Fibroblast of skin of left biceps (primary cell): ENCODE results near the gene DHX29.

ENCODE experiments used
- DNase-seq, 2 experiments: peaks; one replicate each; pipeline ENCODE4 v3.0.0-alpha.2; 2013; ENCODE audit warnings: low read depth in 2 of 2

The DHX29 gene

GRCh38 chr5:55232271-55232984 lies 75.1 kb downstream of the DHX29 start:
- no peak for DNase-seq

DNA sequence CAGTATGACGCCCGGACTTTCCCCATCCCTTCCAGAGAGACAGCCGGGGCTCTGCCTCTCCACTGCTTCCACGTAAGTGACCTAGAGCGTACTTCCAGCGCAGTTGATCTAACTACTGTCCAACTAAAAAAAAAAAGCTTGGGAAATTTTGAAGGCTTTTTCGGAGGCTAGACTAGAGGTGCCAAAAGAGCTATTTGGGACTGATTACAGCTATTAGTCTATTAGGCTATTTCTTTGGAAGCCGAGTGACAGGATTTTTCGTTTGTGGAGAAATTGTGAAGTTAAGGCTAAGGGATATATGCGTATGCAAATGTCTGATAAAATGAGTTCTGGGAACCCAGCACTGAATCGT lies 75.6 kb downstream of the DHX29 start:
- no peak for DNase-seq

DNA sequence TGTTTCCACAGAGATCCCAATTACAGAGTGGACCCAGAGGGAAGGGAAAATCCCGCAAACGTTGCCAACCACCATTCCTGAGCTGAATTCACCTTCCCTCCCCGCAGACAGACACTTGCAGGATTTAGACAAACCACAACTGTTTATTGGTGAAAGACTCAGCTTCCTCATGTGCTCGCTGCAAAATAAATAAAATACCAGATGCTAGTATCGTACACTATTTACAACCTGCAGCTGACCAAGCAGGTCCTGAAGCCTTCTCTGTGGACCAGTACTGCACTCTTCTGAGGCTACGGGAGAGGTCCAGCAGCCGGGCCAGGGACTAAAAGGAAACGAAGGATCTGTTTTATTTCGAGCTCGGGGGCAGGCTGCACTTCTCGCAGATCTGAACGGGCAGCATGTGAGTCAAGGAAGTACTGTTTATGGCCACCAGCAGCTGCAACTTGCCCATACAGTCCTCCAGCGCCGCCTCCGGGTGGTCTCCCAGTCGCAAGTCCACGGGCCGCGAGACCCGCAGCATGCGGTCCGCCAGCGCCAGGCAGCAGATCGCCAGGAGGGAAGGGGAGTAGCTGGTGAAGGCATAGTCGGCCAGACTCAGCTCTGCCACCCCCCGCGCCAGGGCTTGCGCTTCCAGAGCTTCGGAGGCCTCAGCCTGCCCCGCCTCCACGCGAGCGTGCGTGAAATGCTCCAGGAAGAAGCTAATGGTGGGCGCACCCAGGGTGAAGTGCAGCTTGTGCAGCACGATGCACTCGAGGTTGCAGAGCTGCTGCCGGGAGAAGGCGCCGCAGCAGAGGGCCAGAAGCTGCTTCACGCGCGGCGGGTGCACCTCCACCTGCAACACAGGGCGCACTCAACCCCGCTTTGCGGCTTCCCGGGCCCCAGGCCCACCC lies 76.2 kb downstream of the DHX29 start:
- DNase-seq: no peak

DNA sequence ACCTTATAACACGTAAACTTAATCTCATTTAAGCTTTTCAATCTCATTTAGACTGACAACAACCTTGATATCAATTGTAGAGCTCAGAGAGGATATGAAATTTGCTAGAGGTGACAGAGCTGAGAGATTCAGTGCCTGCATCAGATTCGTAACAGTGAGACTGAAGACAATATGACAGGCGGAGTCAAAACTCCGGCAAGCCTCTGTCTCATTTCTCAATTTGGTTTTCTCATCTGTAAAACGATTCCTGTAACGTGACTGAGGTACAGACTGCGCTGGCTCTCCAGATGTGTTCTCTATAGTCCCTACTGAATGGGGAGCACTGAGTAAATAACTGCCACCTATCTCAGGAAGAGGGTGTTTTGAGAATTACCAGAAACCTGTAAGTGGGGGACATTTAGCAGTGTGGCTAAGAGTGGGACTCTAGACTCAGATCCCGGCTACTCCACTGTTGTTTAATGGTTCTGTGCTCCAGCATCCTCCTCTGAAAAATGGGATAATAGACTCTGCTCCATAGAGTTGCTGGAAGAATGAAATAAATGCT lies 77.3 kb downstream of the DHX29 start:
- no peak for DNase-seq

DNA sequence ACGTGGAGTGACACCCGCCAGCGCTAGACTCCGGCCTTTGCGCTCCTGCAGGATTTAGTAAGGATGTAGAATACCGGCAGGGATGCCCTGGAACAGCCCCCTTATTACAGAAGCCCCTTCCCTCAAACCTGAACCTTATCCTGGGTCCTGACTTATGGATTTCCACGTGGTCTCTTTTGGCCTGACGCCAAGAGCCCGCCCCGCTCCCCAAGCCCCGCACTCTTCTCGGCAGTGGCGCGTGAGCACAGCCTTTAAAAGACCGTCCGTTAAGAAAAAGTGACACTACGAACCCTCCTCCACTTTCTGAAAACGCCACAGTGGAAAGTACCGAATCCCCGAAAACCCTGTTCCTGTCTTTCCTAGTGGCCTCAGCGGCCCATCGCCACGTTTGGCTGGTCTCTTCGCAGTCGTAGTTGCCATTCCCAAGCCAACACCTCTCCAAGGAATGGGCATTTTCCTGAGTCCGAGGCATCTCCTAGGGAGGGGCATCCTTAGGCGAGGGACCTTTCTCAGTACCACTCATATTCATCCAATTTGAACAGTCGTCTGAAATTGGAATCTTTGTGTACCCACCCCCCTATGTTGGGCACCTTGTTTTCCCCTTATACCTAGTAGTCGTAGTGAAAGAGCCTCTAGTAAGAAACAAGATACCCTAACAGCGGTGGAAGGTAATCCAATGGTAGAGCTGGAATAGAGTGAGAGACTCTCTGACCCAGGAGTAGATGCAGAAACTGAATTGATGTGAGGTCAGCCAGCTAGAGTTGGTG lies 79.6 kb downstream of the DHX29 start:
- DNase-seq: no peak

DNA sequence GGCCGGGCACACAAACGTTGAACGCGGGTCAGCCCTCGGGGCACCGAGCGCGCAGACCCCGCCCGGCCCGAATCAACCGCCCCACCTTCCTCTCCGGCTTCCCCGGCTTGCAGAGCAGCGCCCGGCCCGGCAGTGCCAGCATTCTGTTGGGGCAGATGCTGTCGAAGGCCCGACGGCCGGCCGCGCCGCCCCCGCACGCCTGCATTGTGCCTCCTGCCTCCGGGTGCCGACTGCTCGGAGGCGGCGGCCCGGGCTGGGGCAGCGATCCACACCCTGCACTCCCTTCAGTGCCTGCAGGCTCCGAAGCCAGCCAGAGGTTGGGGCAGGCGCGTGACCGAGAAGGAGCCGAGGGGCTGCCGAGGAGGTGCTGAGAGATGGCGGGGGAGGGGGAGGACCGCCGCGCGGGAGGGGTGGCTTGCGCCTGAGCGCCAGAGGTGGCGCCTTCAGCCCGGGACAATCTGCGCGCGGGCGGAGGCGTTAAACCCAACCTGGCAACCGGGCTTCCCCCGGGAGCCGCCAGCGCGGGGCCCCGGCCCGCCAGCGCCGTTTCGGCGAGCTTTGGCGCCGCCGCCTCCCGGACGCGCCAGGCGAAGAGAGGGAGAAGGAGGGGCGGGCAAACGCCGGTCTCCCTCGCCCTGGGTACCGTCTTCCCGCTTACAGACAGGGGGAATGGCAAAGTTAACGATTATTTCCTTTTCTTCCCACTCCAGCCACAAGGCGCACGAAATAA lies 80.4 kb downstream of the DHX29 start, which contains the start of gene MCIDAS:
Gene MCIDAS, minus strand, starts transcription at position 382 of the 730 bp plus-strand sequence. Its CDS starts 177 bp downstream, at position 205.
- no peak for DNase-seq

DNA sequence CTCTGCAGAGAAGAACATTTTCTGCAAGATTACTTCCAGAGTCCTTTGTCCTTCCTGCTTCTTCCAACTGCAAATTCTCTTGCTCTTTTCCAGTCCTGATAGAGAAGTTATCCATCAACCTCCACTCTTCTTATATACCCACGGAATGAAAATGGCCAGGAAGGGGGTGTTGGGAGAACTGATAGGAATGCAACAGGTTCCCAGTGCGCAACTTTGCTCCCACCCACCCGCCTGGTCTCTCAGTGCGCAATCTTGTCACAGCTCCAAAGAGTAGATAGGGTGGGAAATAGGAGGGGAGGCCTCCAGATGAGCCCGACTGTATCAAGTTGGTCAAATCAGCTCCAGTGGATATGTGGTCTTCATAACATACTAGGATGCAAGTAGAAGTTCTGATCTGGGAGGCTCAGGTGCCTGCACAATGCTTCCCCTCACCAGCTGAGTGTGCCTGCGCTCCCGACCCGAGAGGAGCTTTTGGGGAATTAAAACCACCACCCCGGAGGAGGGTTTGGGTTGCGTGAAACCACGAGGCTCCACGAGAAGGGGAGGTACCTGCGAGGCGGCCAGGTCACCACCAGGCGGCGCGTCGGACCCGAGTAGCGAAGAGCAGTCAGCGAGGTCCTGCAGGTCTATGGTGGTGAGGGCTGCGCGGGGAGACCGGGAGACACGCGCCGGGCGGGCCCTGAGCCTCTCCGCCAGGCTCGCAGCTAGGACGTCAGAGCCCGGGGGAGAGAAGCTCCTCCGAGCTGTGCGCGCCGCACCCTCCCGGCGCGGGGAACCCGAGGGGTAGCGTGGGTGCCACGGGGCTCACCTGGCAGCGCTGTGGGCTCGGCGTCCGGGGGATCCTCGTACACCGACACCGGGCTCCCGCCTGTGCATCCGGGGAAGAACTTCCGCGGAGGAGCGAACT lies 81.2 kb downstream of the DHX29 start:
- DNase-seq: no peak

- no peak for DNase-seq
Observed at GRCh38 chr5:55225346-55225745, 82.1 kb downstream of the DHX29 start.

DNA sequence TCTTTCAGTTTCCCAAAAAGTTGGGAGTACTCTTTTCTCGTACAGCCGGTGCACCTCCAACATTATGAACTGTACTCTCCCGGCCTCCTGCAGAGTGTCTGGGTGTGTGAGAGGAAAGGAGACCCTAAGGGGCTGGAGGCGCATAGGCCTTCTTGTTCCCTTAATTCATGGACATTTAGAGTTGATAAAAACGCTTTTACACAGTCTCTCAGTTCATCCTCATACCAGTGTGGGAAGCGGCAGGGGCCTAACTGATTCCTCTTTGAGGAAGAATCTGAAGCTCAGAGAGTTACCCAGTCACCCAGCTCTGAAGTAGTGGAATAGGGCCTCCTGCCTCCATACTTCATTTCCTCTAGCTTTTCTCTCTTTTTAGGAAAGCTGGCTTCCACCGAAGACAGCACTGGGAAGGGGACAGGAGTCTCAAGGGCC lies 83.7 kb downstream of the DHX29 start:
- no peak for DNase-seq

DNA sequence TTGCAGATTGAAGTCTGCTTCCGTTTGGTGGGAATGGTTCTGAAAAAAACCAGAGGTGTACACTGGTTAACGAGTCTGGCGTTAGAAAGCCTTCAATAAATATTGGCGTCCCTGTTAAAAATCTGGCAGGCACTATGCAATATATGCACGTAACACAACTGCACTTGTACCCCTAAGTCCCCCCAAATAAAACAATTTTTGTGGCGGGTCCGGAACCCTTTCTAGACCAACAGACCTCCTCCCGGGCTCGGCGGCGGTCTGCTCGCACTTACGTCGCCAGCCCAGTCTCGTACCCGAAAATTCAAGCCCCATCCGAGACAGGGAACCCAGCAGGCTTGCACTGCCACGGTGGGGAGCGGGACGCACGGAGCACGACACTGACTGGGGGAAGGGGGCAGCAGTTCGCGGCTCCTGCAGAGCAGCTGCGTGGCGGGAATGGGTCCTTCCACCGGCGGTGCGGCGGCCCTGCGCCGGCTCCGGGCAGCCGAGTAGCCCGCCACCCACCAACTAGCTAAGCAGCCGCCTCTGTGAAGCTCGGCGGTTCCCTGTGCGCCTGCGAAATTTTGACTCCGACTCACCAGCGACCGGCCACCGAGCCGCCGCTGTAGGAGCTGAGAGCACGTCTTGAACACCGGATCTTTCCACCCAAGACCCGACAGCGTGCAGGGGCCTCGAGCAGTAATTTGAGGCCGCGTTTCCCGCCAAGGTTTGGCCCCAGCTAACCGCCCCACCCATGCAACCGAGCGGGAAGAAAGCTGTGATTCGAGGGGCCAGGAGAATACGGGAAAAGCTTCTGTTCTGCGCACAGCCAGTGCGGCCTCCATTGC lies 84.3 kb downstream of the DHX29 start:
- no peak for DNase-seq

- DNase-seq: no peak
Observed at GRCh38 chr5:55222092-55222984, 85.2 kb downstream of the DHX29 start.

DNA sequence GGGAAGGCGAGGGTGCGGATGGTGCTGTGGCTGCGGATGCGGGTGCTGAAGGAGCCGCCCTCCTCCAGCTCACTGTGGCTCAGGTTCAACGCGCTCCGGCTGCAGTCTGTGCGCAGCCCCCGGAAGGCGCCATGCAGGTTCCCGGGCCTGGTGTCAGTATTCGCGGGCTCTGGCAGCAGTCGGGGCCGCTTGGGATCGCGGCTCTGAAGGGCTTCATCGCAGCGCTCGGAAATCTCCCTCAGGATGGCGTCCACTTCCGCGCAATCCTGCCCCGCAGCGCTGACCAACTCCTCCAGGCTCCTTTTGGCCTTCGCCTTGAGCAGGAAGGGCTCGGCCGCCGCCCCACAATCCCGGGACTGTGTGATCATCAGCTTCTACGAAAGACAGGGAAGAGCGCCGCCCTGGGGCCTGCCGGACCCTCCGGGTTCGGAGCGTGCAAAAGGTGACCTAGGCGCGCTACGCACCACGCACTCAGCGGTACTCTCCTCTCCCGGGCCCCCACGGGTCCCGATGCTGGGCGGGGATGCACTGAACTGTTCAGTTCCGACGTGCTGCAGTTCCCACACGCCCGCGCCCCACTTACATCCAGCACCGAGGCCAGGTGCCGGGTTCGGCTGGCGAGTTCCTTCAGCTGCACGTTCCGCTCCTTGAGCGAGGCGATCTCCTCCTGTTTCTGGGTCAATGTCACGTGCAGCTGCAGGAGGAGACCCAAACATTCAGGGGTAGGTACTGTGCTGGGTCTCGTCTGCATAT lies 86.9 kb downstream of the DHX29 start:
- no peak for DNase-seq

GRCh38 chr5:55219770-55220169 lies 87.7 kb downstream of the DHX29 start:
- DNase-seq: no peak

DNA sequence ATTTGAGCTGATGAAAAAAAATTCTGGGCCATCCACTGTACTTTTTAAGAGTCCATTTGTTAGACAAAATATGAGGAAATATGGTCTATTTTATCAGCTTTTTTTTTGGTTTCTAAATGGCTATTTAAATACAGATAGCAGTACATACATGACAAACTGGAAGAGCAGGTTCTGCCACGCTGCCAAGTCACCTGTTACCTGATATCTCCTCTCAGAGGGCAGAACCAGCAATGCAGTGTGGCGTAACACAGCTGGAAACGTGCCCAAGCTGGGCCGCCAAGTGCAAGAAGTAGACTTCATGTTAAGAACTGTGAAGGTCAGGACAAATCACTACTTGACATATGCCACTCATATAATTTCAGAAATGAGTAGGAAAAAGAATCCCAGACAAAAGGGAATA lies 88.5 kb downstream of the DHX29 start:
- DNase-seq: no peak

- no peak for DNase-seq
Observed at GRCh38 chr5:55211184-55211874, 96.2 kb downstream of the DHX29 start.
